Measurements from ENCODE around the gene HEXB. TPM values are rescaled to one million over a fixed set of nuclear protein-coding genes. Genes with fewer than 3 reads are reported as not detected.
"Not testable (repeated sequence)": the region's sequence is repeated elsewhere in the genome, so short reads cannot be mapped to it uniquely, and the experiment has no call there.

The HEXB gene
- total and polyA plus RNA-seq, 2 of the 4 experiments (the other 2 are of a cell fraction): 76.7 to 126 TPM

GRCh38 chr5:74679300-74679699, 5.7 kb upstream of the HEXB start:
- CTCF ChIA-PET: interaction anchor here (0.6 kb wide), 1 partner anchor 12 kb away, joined by 6 read pairs; no protein-coding TSS in a partner anchor
- WGBS, 2 experiments (ENCODE audit: extremely low coverage in 2 of 2, insufficient read length in 1 of 2): no CpG with 5 or more reads among the region's 3 CpGs
- BruUV-seq (replicated peaks): not testable (repeated sequence)

More at GRCh38 chr5:74679300-74679699, 5.7 kb upstream of the HEXB start:
- H3K14ac ChIP-seq (replicated peaks; ENCODE audit: low read depth, low read length); H3K27me3 ChIP-seq (ENCODE audit: control insufficient read depth, insufficient read depth, low read length); POLR2A ChIA-PET (ENCODE audit: unreplicated experiment); H4K8ac ChIP-seq (ENCODE audit: low read depth in 2 of 2, low read length in 2 of 2); H3K4me2 ChIP-seq (ENCODE audit: low read depth, low read length); DNase-seq; H2AK9ac ChIP-seq (replicated peaks; ENCODE audit: low read depth, low read length, poor library complexity); H3K4me1 ChIP-seq (ENCODE audit: control insufficient read depth, insufficient read depth, low read length); H3K23ac ChIP-seq (ENCODE audit: low read depth, low read length); H3K4me3 ChIP-seq (ENCODE audit: insufficient read depth, low read depth, low read length); H3K79me1 ChIP-seq (ENCODE audit: low read depth in 1 of 2, low read length in 2 of 2); H4K91ac ChIP-seq (ENCODE audit: insufficient read depth, low read depth, low read length); H3K9me1 ChIP-seq (ENCODE audit: insufficient read depth, low read length); H2BK20ac ChIP-seq (ENCODE audit: low read depth, low read length); H2BK5ac ChIP-seq (ENCODE audit: low read depth, low read length, poor library complexity, severe bottlenecking); ATAC-seq (ENCODE audit: low read depth); H3K4ac ChIP-seq (ENCODE audit: low read depth, low read length); H3K9me3 ChIP-seq (ENCODE audit: control insufficient read depth, insufficient read depth, low read length); H3K36me3 ChIP-seq (ENCODE audit: control insufficient read depth, insufficient read depth, low read length); H2AFZ ChIP-seq (replicated peaks; ENCODE audit: low read length, poor library complexity); dilution Hi-C loops (cut with HindIII; ENCODE audit: low sequenced_read_pairs, unreplicated experiment); H4K20me1 ChIP-seq (ENCODE audit: insufficient read depth, low read length); H3K9ac ChIP-seq (ENCODE audit: low read depth, low read length); H3K56ac ChIP-seq (ENCODE audit: extremely low read depth, insufficient read depth, low read length); H3K18ac ChIP-seq (ENCODE audit: low read depth, low read length); H4K5ac ChIP-seq (ENCODE audit: low read depth, low read length); intact Hi-C loops (cut with micrococcal nuclease); H3K27ac ChIP-seq (ENCODE audit: insufficient read depth, low read length): not testable (repeated sequence)
- H2BK15ac ChIP-seq (ENCODE audit: low read depth, low read length): 0 out of 3 replicates have a peak overlapping the region, but pooled peaks have one; percentile 45
- H2AK5ac ChIP-seq (ENCODE audit: low read depth, low read length): peak overlapping the region; percentile 64; the same call in 1 of the 2 replicates
- peak overlapping the region; percentile 29 for H2BK120ac ChIP-seq (ENCODE audit: low read depth, low read length)
- in situ Hi-C loops (cut with MboI; ENCODE audit: low sequenced_read_pairs): loop anchor here (5.0 kb wide), 1 partner anchor 238 kb away; no protein-coding TSS in a partner anchor

Measured in IMR-90 (cell line).